H1 (cell line): Measurements from ENCODE around the gene LRRTM3.

Experiments
- CTCF ChIP-seq, 3 experiments: IDR thresholded peaks; 1 replicate in 2 of 3; 2 replicates in 1 of 3; pipeline versions ENCODE4 v1.5.1 to v1.6.1; 2011; ENCODE audit warnings: low read length in 3 of 3, mild to moderate bottlenecking in 3 of 3, inconsistent platforms in 2 of 3, low read depth in 1 of 3, moderate library complexity in 1 of 3; ENCODE audit not compliant: insufficient read depth in 1 of 3; ENCODE audit errors: control extremely low read depth in 1 of 3
- EZH2 ChIP-seq: fragments of 200-600 bp; sonication (generic); IDR thresholded peaks from 2 replicates; pipeline ENCODE4 v1.7.1; 2012; ENCODE audit warnings: low read depth, mild to moderate bottlenecking, moderate library complexity, low read length, inconsistent platforms; ENCODE audit not compliant: severe bottlenecking
- MAX ChIP-seq: IDR thresholded peaks from 2 replicates; pipeline ENCODE4 v1.6.1; 2012; ENCODE audit warnings: inconsistent platforms
- NRF1 ChIP-seq: IDR thresholded peaks from 2 replicates; pipeline ENCODE4 v1.6.1; 2011; ENCODE audit warnings: mild to moderate bottlenecking, low read depth, low read length, improper control_type of control experiment
- RNF2 ChIP-seq: fragments of 200-900, 300-1000 bp; sonication (generic); IDR thresholded peaks from 2 replicates; pipeline ENCODE4 v1.7.1; 2016; ENCODE audit warnings: borderline replicate concordance, low read depth, mild to moderate bottlenecking, antibody characterized with exemption, low read length; ENCODE audit not compliant: poor library complexity, severe bottlenecking; ENCODE audit errors: missing control alignments
- SP1 ChIP-seq: IDR thresholded peaks from 2 replicates; pipeline ENCODE4 v1.6.1; 2011; ENCODE audit warnings: low read depth, low read length

GRCh38 chr10:66929375-66929774 is 3.5 kb downstream of the LRRTM3 start:
- TF ChIP-seq RNF2 (no peak), MAX (no peak), SP1 (no peak), NRF1 (no peak), CTCF (IDR thresholded peaks at IDR 0.05; ENCODE audit: control extremely low read depth in 1 of 3, insufficient read depth in 1 of 3, low read depth in 1 of 3, low read length in 3 of 3) (no peak), EZH2 (no peak)
